Limb (tissue), 2 donors: ENCODE results near the gene CLEC6A.
"Not testable (repeated sequence)": the region's sequence is repeated elsewhere in the genome, so short reads cannot be mapped to it uniquely, and the experiment has no call there.

Experiments used
- DNase-seq, 2 donors: peaks; one replicate each; pipeline ENCODE4 v3.0.0-alpha.2; 2016; ENCODE audit errors: extremely low spot score in 2 of 2

CLEC6A gene

DNA sequence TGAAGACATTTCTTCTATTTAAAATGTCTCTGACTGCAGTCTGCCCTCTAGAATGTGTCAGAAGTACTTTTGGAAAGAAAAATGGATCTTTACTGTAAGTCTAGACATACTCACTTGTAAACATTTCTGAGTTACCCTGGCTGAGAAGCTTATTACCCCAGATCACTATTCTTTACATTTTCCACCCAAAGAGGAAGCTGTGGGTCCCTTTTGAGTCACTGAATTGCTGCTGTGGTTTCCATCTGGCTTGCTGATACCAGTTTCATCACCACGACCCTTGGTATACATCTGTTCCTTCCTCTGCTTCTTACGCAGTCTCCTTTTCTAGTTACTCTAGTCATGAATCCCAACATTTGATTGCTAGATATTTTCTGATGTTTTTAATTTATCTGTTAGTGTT, 37.3 kb downstream of the CLEC6A start:
- no peak for DNase-seq

DNA sequence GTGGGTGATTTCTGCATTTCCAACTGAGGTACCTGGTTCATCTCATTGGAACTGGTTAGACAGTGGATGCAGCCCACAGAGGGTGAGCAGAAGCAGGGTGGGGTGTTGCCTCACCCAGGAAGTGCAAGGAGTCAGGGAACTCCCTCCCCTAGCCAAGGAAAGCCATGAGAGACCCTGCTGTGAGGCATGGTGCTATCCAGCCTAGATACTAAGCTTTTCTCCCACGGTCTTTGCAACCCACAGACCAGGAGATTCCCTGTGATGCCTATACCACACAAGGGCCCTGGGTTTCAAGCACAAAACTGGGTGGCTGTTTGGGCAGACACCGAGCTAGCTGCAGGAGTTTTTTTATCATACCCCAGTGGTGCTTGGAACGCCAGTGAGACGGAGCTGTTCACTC, 39.9 kb downstream of the CLEC6A start:
- not testable (repeated sequence) for DNase-seq

DNA sequence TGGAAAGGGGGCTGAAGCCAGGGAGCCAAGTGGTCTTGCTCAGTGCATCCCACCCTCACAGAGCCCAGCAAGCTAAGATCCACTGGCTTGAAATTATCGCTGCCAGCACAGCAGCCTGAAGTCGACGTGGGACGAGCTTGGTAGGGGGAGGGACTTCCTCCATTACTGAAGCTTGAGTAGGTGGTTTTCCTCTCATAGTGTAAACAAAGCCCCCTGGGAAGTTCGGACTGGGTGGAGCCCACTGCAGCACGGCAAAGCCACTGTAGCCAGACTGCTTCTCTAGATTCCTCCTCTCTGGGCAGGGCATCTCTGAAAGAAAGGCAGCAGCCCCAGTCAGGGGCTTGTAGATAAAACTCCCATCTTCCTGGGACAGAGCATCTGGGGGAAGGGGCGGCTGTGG, 40.3 kb downstream of the CLEC6A start:
- DNase-seq: not testable (repeated sequence)

DNA sequence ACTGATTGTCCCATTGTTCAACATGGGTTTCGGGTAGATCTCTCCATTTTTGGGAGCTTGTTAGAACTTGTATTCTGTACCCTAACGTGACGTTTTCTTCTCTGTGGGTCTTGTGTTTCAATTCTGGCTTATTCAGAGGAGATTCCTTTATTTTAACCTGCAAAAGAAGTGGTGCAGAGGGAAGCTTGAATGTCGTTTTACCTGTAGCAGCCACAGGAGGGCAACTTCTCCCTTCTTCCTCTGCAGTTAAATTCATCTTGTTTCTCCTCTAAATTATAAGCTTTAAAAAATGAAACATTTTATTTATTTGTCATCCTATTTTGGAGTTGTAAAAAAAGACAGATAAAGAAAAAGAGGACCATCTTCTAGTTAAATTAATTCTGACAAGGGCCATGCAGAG, 43.9 kb downstream of the CLEC6A start:
- no peak for DNase-seq

DNA sequence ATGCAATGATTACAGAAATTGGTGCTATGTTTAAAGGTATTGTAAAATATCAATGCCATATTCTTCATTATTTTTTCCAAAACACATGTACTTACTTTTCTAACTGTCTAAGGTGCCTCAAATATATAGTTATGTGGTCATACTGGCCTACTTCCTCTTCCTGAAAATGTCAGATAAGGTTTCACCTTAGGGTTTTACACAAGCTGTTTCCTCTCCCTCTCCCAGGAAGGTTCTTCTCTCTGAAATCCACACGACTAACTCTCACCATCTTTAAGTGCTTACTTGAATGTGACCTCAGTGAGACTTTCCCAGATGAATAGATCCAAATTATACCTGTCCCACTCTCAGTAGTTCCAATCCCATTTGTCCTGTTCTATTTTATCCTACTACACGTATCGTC, 46.0 kb downstream of the CLEC6A start:
- DNase-seq: no peak

DNA sequence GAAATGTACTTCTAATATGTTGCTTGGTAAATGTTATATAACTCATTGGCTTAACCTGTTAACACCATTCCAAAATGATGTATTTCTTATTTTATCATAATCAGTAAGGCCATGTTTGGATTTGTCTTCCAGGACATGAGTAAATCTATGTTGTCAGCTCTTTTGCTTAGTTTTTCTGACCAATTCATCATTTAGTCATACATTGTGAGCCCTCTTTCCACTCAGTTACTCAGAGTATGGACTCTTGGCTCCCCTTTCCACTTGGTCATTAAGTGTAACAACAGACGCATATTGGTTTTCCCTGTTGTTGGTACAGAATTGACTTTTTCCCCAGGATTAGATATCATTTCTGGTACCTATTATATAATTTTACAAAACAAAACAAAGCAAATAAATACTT, 48.6 kb downstream of the CLEC6A start:
- no peak for DNase-seq

DNA sequence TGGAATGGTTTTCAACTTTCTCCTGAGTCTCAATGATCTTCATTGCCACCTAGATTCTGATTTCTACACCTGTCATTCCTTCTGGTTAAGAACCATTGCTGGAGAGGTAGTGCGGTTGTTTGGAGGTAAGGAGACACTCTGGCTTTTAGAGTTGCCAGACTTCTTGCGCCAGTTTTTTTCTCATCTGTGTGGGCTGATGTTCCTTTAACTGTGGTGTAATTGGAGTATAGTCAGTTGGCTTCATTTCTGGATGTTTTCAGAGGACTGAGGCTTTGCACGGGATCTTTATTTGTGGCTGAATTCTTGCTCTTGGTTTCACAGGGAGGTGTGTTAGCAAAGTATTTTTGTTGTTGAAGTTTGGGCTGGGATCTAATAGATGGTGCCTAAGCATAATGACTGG, 51.8 kb downstream of the CLEC6A start:
- no peak for DNase-seq

DNA sequence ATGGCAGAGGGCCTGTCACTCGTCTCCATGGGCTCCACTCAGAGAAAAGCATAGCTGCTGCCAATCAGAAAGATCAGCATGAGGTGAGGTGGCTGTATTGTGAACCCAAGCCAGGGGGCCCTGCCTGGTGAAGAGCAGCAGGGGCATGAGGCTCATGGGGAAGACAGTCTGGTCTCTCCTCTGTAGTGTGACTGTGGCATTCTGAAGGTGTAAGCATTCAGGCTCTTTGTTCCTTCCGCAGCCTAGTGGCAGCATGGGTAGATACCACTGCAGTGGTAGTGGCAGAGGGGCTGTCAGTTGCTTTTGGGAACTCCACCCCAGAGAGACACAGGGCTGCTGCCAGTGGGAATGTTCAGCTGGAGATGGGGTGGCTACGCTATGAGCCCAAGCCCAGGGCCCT, 52.5 kb downstream of the CLEC6A start:
- DNase-seq: no peak

DNA sequence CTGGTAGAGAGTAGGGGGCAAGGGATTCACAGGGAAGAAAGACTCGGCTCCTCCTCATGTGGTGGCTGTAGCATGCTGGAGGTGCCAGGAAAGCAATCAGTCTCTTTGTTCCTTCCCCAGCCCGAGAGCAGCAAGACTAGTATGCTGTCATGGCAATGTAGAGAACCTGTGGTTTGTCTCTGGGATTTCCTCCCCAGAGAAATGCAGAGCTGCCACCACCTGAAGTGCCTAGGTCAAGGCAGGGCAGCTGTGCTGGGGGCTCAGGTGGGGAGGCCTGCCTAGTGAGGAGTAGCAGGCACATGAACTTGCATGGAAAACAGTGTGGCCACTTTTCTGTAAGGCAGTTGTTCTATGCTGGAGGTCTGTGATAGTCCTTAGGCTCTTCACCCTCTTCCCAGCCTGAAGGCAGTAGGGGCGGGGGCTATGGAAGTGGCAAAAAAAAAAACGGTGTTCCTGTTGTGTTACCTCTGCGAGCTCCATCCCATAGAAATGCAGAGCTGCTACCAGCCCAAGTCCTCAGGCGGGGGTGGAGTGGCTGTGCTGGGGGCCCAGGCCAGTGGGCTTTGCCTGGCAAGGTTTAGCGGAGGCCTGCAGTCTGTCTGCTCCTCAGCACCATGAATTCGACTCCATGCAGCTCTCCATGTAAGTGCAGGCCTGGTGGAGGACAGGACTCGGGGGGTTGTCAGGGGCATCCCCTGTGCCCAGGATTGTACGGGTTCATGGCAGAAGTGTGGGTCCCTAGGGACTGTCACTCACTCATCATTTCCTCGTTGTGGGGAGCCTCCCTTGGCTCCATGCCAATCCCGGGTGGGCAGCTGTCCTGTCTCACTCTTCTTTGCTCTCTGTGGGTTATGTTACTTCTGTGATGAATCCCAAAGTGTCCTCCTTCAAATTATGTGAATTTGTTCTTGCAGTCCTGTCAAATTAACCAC, 53.4 kb downstream of the CLEC6A start:
- DNase-seq: peak in 1 of 2 donors; percentile 35

DNA sequence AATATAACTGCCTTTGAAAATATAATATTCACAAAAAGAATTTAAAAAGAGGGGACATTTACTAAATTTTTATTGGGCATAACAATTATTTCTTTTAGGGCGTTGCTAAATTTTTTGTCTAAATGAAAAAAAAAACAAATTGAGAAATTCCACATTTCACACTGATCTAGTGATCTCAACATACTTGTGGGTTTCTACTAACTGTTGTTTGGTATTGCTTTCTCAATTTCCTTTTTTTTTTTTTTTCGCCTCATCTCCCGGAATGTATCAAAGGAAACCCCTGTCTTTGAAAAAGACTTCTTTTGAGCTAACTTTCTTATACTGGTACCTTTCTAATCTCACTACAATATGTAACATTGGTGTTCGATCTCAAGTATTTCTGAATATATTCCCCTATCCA, 57.5 kb downstream of the CLEC6A start, which contains the start of gene CLEC4D:
Gene CLEC4D (plus strand): TSS at position 248 of the 400 bp plus-strand sequence. CDS start 230 bp downstream, outside the sequence.
- no peak for DNase-seq

DNA sequence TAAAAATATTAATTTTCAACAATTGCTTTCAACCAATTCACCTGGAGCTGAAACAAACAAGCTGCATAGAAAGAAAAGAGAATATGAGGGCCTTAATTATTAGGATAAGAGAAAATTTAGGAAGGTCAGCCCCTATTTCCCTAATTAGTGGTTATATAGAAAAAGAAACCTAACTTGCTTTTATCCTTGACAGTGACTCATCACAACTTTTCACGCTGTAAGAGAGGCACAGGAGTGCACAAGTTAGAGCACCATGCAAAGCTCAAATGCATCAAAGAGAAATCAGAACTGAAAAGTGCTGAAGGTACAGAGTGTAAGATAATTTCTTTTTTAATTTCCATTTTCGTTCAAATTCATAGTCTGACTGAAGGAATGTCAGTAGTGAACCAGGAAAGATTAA, 62.2 kb downstream of the CLEC6A start:
- no peak for DNase-seq

DNA sequence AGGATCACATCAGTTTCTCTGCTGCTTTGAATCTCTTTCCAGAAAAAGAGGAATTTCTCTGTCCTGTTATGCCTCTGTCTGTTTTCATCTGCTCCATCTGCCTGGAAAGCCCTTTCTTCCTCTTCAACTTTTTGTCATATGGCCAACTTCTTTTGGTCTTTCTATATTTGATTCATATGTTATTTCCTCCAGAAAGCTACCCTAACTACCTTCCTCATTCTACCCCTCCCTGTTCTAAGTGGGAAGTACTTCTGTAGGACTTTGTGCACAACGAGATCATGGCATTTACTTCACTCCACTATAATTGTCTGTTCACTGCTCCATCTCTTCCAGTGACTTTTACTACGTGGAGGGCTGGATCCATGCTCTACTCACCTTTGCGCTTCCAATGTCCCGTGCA, 63.4 kb downstream of the CLEC6A start:
- no peak for DNase-seq

DNA sequence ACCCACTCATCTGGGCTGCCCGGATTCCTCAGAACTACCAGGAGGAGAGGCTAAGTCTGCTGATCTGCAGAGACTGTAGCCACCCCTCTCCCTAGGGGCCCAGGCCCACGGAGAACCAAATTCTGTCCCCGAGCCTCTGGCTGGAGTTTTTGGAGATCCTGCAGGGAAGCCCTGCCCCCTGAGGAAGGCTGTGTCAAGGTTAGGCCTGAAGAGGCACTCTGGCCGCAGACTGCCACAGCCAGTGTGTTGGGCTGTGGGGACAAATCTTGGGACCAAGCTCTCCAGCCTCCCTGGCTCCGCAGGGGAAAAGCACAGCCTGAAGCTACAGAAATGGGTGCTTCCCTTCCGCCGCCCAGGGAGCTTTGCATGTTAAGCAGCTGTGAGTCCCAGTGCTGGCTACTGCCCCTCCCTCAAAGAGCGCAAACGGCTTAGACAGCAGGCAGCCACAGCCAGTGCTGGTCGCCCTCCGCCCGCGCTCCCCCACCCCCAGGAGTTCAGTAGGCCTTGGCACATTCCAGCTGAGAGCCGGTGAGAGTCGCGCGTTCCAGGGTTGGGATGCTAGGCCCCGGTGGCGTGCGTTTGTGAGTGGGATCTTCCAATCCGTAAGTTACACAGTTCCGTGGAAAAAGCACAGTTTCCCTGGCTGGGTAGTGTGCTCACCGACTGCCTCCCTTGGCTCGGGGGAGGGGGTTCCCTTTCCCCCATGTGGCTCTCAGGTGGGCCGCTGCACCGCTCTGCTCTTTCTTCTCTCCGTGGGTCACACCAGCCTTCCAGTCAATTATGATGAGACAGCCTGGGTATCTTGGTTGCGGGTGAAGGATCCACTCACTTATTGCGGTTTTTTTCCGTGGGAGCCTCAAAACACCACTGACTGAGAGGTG, 71.7 kb downstream of the CLEC6A start:
- DNase-seq: no peak
